ENCODE results near the gene AP1B1. TPM values are rescaled to one million over a fixed set of nuclear protein-coding genes. Genes with fewer than 3 reads are reported as not detected.
"Not testable (repeated sequence)": the region's sequence is repeated elsewhere in the genome, so short reads cannot be mapped to it uniquely, and the experiment has no call there.

AP1B1 gene
- total and polyA plus RNA-seq, 2 donors from 2014 or later, result 50.5 to 82.9 TPM

DNA sequence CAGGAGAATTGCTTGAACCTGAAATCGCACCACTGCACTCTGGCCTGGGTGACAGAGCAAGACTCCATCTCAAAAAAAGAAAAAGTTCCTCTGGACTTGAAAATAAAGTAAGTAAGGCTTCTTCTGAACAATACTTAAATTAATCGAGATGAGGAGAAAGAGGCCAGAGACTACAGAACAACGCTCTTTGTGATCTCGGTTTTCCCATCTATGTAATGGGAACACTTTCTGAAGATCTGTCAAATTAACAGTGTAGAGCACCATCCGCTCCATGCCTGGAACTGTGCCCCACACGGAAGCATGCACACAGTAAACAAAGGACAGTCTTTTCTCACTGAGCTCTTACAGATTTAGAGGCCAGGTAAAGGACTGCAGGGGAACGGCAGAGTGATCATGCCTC, 9.1 kb downstream of the AP1B1 start:
- no peak overlapping the region for H3K4me3 ChIP-seq (ENCODE audit: low read length in 3 of 3)
- H3K27me3 ChIP-seq (ENCODE audit: control insufficient read depth, insufficient read depth, low read length), result no peaks in the 10 kb centered on the region
- peaks cover 0 to 21% (median 20%) of the 10 kb centered on the region in 3 donors for H3K4me1 ChIP-seq (ENCODE audit: control insufficient read depth in 2 of 3, insufficient read depth in 2 of 3, low read depth in 1 of 3, low read length in 3 of 3)
- DNase-seq (peak in 1 of 5 donors; percentile 9), FAIRE-seq (no peak)
- H3K36me3 ChIP-seq (ENCODE audit: control insufficient read depth in 2 of 3, insufficient read depth in 3 of 3, low read length in 3 of 3), result peaks cover 0 to 6% (median 4%) of the 10 kb centered on the region in 3 donors
- TF ChIP-seq, protein P1, sequence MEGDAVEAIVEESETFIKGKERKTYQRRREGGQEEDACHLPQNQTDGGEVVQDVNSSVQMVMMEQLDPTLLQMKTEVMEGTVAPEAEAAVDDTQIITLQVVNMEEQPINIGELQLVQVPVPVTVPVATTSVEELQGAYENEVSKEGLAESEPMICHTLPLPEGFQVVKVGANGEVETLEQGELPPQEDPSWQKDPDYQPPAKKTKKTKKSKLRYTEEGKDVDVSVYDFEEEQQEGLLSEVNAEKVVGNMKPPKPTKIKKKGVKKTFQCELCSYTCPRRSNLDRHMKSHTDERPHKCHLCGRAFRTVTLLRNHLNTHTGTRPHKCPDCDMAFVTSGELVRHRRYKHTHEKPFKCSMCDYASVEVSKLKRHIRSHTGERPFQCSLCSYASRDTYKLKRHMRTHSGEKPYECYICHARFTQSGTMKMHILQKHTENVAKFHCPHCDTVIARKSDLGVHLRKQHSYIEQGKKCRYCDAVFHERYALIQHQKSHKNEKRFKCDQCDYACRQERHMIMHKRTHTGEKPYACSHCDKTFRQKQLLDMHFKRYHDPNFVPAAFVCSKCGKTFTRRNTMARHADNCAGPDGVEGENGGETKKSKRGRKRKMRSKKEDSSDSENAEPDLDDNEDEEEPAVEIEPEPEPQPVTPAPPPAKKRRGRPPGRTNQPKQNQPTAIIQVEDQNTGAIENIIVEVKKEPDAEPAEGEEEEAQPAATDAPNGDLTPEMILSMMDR (IDR thresholded peaks at IDR 0.05; ENCODE audit: borderline replicate concordance, extremely low read depth, insufficient read depth), result no peak
- intact Hi-C loops (cut with DNase I), result no loop called here
- no peak overlapping the region for H3K27ac ChIP-seq (ENCODE audit: low read depth in 2 of 2, low read length in 2 of 2)
- no peaks in the 10 kb centered on the region for H3K9me3 ChIP-seq (ENCODE audit: control insufficient read depth in 2 of 3, insufficient read depth in 1 of 3, low read length in 3 of 3)
- no peak overlapping the region for H3K9ac ChIP-seq (ENCODE audit: low read length in 3 of 3)

GRCh38 chr22:29377979-29378378, 10.4 kb downstream of the AP1B1 start:
- DNase-seq (no peak), FAIRE-seq (no peak)
- Histone ChIP-seq H3K4me1 (ENCODE audit: control insufficient read depth in 2 of 3, insufficient read depth in 2 of 3, low read depth in 1 of 3, low read length in 3 of 3) (peaks cover 0 to 17% (median 14%) of the 10 kb centered on the region in 3 donors), H3K9ac (ENCODE audit: low read length in 3 of 3) (no peak overlapping the region), H3K36me3 (ENCODE audit: control insufficient read depth in 2 of 3, insufficient read depth in 3 of 3, low read length in 3 of 3) (peaks cover 0 to 6% (median 2%) of the 10 kb centered on the region in 3 donors), H3K27ac (ENCODE audit: low read depth in 2 of 2, low read length in 2 of 2) (no peak overlapping the region), H3K27me3 (ENCODE audit: control insufficient read depth, insufficient read depth, low read length) (no peaks in the 10 kb centered on the region), H3K9me3 (ENCODE audit: control insufficient read depth in 2 of 3, insufficient read depth in 1 of 3, low read length in 3 of 3) (no peaks in the 10 kb centered on the region), H3K4me3 (ENCODE audit: low read length in 3 of 3) (no peak overlapping the region)
- TF ChIP-seq, protein P1 (IDR thresholded peaks at IDR 0.05; ENCODE audit: borderline replicate concordance, extremely low read depth, insufficient read depth), result no peak
- intact Hi-C loops (cut with DNase I), result no loop called here

- H3K27me3 ChIP-seq (ENCODE audit: control insufficient read depth, insufficient read depth, low read length); H3K9me3 ChIP-seq (ENCODE audit: control insufficient read depth in 2 of 3, insufficient read depth in 1 of 3, low read length in 3 of 3); H3K4me1 ChIP-seq (ENCODE audit: control insufficient read depth in 2 of 3, insufficient read depth in 2 of 3, low read depth in 1 of 3, low read length in 3 of 3); H3K27ac ChIP-seq (ENCODE audit: low read depth in 2 of 2, low read length in 2 of 2); H3K4me3 ChIP-seq (ENCODE audit: low read length in 3 of 3); H3K36me3 ChIP-seq (ENCODE audit: control insufficient read depth in 2 of 3, insufficient read depth in 3 of 3, low read length in 3 of 3); intact Hi-C loops (cut with DNase I); H3K9ac ChIP-seq (ENCODE audit: low read length in 3 of 3); FAIRE-seq; DNase-seq: not testable (repeated sequence)
These were observed 11.7 kb downstream of the AP1B1 start for GRCh38 chr22:29376705-29377104.

DNA sequence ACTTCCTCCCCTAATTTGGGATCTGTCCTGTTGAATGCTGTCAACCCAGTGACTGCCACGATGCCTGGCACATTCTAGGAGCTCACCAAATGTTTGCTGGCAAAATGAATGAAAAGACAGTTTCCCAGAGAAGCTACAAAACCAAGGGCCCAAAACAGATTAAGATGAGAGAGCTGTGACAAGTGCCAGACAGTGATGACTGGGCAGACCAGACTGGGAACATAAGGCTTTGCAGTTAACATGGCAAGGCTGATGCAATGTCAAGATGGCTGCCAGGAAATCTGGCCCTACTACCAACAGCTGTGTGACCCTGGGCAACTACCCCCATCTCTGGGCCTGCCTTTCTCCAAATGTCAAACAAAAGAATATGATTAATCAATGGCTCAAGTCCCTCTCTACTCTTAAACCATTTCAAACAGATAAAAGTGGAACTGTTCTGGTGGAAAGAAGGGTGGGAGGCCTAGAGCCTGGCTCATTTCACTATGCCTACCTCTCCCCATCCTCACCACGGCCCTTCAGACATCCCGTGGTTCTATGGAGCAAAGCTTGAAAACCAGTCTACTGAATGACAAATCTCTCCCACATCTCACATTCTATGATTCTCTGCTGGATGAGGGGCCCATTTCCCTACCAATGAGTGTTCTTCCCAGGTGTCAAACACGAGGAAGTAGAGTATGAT, 12.8 kb downstream of the AP1B1 start:
- TF ChIP-seq, protein P1 (IDR thresholded peaks at IDR 0.05; ENCODE audit: borderline replicate concordance, extremely low read depth, insufficient read depth), result no peak
- FAIRE-seq (no peak), DNase-seq (no peak)
- H3K4me1 ChIP-seq (ENCODE audit: control insufficient read depth in 2 of 3, insufficient read depth in 2 of 3, low read depth in 1 of 3, low read length in 3 of 3), result peaks cover 0 to 5% (median 0%) of the 10 kb centered on the region in 3 donors
- no peak overlapping the region for H3K27ac ChIP-seq (ENCODE audit: low read depth in 2 of 2, low read length in 2 of 2)
- H3K36me3 ChIP-seq (ENCODE audit: control insufficient read depth in 2 of 3, insufficient read depth in 3 of 3, low read length in 3 of 3), result peaks cover 0 to 12% (median 2%) of the 10 kb centered on the region in 3 donors
- H3K9me3 ChIP-seq (ENCODE audit: control insufficient read depth in 2 of 3, insufficient read depth in 1 of 3, low read length in 3 of 3), result no peaks in the 10 kb centered on the region
- no peaks in the 10 kb centered on the region for H3K27me3 ChIP-seq (ENCODE audit: control insufficient read depth, insufficient read depth, low read length)
- H3K9ac ChIP-seq (ENCODE audit: low read length in 3 of 3), result no peak overlapping the region
- no peak overlapping the region for H3K4me3 ChIP-seq (ENCODE audit: low read length in 3 of 3)
- intact Hi-C loops (cut with DNase I), result no loop called here

- H3K36me3 ChIP-seq (ENCODE audit: control insufficient read depth in 2 of 3, insufficient read depth in 3 of 3, low read length in 3 of 3), result peaks cover 0 to 12% (median 2%) of the 10 kb centered on the region in 3 donors
- H3K27me3 ChIP-seq (ENCODE audit: control insufficient read depth, insufficient read depth, low read length); intact Hi-C loops (cut with DNase I); H3K9me3 ChIP-seq (ENCODE audit: control insufficient read depth in 2 of 3, insufficient read depth in 1 of 3, low read length in 3 of 3); H3K4me1 ChIP-seq (ENCODE audit: control insufficient read depth in 2 of 3, insufficient read depth in 2 of 3, low read depth in 1 of 3, low read length in 3 of 3); H3K9ac ChIP-seq (ENCODE audit: low read length in 3 of 3); H3K4me3 ChIP-seq (ENCODE audit: low read length in 3 of 3); H3K27ac ChIP-seq (ENCODE audit: low read depth in 2 of 2, low read length in 2 of 2); FAIRE-seq; DNase-seq: not testable (repeated sequence)
These were observed 13.6 kb downstream of the AP1B1 start for GRCh38 chr22:29374806-29375205.
